DMS153 treated with DMSO at 0.1 percent for 48 hours (cell line): Measurements from ENCODE around the gene DNAJC15.
"Not testable (repeated sequence)": the region's sequence is repeated elsewhere in the genome, so short reads cannot be mapped to it uniquely, and the experiment has no call there.

ENCODE experiments used
- DNase-seq: peaks from one replicate; lab custom pipeline; 2025; ENCODE audit not compliant: unreplicated experiment; lab: John Stamatoyannopoulos, UW

Gene DNAJC15

DNA sequence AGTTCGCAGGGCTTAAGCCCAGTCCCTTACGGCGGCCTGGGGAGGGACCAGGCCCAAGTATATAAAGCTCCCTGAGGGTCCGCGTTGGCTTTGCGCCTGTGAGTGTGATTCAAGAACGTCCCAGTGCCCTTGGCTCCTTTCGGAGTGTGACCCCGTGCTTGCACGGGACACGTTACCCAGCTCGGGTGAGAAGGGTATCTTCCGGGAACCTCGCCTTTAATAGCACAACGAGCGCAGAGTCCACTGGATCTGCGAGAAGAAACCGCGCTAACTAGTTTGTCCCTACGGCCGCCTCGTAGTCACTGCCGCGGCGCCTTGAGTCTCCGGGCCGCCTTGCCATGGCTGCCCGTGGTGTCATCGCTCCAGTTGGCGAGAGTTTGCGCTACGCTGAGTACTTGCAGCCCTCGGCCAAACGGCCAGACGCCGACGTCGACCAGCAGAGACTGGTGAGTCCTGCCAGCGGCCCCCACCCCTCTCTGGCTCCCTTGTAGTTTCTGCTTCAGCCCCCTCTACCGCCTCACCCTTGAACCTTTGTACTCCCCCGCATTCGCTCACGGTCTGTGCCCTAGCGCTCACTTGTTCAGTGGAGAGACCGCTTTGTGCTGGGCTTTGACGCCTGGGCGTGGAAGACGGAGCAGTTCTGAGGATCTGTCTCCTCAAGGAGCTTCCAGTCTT, at the start of gene DNAJC15:
TSS of gene DNAJC15 (plus strand) at position 298 of the 675 bp plus-strand sequence. CDS start at position 339, 41 bp downstream.
- DNase-seq, result no peak

DNA sequence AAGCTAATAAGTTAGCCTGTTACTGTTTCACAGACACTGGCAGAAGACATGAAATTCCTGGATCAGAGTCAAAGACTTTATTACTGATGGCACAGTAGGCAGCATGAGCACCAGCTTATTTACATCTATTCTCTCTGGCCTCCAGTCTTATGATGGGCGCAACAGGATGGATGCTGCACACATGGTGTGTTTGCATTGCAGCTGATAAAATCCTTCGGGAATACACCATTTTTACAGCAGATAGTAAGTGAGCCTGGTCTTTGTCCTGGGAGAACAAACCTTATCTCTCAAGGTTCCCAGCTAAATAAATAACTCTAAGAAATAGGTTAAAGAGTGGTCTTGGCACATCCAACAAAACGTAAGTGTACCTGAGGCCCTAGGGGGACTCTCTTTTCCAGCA, 47.3 kb upstream of the DNAJC15 start:
- DNase-seq, result no peak

DNA sequence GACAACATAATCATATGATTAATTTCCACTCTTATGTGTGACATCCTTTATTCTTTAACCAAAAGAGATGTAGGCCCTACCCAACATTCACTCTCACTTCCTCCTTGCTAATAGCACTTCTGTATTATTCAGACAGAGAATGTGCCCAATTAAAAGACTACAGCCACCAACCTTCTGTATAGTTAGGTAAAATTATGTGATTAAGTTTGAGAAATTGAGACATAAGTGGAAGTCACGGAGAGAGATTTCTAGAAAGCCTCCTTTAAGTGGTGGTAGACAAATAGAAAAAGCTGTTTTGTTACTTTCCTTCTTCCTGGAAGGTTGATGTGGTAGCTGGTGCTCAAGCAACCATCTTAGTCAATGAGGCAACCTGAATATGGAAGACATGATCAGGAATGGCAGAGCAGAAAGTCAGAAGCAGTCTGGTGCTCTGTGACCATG, 46.1 kb upstream of the DNAJC15 start:
- DNase-seq, result no peak

DNA sequence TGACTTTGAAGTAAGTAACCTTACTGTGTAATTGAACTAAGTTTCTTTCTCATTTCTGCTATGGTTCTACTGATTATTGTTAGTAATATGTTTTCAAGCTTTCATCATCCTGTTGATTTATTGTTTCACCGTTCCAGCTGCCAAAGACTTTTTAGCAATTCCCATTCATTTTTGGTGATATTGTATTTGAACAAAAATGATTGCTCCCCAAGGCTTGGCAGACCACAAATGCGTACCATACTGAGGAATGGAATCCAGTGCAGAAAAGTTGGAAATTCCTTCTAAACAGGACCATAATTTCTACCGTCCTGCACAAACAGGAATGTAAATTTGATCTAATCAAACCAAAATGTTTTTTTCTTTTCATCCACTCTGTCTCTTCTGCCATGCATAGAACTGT, 42.1 kb upstream of the DNAJC15 start:
- no peak for DNase-seq

DNA sequence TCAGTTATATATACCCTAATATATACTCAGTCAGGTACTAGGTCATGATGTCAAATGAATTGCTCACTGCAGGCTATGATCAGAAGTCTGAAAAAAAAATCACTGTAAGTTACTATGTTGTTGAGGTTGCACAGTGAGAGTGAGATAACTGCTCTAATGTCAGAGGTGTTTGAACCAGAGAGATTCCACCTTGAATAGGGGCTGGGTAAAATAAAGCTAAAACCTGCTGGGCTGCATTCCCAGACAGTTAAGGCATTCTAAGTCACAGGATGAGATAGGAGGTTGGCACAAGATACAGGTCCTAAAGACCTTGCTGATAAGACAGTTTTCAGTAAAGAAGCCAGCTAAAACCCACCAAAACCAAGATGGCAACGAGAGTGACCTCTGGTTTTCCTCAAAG, 41.5 kb upstream of the DNAJC15 start:
- no peak for DNase-seq

DNA sequence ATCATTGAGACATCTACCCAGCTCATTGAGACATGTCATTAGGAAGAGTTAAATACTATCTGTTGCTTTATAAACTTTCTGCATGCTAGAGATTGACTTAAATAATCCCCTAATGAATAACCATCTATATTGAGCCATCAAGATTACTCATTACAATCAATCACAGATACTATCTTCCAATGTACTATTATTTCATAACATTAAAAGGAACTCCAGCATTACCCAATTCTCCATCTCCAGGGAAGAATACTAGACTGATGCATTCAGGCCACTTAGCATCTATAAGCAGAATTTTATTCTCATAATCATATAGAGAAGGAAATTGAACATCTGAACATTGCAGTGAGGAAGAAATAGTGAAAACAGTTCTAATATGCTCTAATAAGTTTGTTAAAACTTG, 39.4 kb upstream of the DNAJC15 start:
- DNase-seq, result no peak

DNA sequence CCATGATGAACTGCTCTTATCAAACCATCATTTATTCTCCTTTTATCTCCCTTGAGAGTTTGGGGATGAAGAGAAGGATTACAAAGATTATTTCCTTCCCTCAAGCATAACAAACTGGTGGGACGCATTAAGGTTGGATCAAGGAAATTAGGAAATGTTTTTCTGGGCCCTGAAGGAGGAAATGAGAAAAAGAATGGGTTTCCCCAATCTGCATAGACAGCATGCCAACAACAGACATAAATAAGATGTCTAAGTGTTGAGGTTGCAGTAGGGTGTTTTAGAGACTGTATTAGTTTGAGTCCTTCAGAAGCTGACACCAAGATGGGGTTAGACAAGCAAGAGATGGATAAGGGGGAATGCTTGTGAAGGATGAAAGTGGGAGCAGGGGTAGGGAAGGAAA, 38.7 kb upstream of the DNAJC15 start:
- no peak for DNase-seq

DNA sequence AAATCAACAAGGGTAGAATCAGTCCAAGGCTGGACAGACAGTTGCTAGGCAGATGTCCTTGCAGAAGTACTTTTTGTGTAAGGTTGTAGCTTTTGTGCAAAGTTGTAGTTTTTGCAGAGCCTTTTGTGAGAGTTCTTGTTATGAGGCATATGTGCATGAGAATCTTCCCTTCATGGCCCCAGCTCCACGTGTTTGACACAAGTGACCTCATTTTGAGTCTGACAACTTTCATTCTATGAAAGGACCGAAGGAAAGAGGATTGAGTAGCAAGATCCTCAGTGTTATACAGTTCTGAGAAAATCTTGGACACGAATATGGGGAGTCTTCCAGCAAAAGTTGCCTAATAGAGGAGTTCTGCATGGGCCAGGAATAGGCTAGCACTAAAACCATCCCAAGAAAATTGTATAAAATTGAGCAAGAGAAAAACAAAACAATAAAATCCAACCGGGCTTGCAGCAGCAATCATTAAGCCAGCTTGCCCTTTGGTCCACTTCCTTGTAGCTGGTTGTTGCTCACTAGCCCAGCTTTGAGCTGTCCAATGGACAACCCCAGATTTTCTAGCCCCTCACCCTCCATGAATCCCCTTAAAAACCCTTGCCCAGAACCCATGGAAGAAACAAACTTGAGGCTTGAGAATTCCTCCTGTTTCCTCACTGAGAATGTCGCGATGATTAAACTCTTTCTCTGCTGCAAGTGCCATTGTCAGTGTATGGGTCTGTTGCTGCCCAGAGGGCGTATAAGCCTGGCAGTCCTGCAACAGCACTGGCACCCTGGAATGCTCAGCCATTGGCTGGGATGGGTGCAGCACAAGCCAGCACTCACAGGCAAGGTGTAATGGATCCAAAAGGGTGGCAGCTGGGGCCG, 37.8 kb upstream of the DNAJC15 start:
- no peak for DNase-seq

DNA sequence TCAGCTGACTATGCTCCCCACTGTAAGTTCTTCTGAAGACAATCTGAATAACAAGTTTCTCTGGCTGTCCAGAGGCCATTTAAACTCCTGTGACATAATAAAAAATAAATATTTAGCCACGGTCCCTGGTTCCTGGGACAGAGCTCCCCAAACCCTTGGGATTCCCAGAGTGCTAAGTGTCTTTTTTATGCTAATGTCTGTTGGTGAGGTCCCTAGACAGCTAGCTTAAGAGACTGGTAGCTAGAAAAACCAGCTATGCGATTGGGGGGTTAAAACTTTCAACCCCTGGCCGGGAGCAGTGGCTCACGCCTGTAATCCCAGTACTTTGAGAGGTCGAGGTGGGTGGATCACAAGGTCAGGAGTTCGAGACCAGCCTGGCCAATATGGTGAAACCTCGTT, 37.2 kb upstream of the DNAJC15 start:
- DNase-seq, result no peak

DNA sequence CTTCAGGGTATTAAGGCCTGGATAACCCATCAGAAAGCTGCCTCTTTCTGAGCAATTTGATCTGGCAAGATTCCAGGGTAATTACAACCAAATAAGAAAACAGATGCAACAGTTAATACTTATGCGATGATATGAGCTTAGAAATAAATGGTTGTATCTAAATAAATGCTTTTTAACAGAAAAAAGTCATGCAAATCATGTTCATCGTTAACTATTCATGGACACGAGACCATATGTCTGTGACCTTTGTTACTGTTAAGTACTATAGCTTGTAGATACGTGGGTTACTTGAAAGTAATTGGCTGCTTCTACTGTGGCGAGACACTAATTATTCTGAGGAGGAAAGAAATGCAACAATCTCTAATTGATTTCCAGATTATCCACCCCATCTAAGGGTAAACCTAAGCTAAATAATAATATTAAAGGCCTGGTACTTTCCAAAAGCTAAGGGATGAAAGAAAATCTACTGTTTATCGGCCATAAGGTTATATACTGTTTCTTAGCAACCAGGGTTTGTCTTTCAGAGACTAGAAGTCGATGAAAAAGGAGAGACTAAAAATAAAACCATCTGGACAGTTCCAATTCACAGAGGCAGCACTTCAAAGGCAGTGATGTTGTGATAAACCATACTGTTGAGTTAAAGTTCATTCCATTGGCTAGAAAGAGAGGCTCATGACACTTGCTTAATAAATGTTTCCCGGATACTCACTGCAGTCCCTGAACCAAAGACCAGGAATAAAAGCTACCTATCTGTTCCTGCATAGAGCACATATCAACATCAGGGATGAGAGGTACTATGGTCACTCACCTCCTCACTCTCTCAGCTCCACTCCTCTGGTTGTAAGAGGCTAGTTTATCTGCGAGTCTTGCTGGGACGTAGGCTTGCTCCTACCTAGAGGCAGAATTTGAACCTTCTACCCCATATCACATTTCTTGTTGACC, 32.8 kb upstream of the DNAJC15 start:
- DNase-seq, result peak; percentile 66

DNA sequence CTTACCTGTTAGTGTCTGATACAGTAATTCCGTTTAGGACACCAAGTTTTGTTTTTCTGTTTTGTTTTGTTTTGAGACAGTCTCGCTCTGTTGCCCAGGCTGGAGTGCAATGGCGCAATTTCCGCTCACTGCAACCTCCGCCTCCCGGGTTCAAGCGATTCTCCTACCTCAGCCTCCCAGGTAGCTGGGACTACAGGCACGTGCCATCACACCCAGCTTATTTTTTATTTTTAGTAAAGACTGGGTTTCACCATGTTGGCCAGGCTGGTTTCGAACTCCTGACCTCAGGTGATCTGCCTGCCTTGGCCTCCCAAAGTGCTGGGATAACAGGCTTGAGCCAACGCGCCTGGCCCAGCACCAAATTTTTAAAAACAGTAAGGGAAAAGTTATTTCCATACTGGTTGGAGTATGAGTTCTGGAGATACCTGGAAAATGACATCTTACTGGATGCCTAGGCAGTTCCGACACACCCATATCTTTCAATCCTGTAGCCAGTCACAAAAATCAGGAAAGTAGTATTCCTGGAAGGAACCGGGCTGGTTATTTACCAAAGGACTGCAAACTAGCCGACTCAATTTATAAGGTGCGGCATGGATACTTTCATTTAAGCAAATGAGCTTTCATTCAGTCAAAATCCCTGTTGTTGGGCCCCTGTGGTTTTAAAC, 32.0 kb upstream of the DNAJC15 start:
- not testable (repeated sequence) for DNase-seq

DNA sequence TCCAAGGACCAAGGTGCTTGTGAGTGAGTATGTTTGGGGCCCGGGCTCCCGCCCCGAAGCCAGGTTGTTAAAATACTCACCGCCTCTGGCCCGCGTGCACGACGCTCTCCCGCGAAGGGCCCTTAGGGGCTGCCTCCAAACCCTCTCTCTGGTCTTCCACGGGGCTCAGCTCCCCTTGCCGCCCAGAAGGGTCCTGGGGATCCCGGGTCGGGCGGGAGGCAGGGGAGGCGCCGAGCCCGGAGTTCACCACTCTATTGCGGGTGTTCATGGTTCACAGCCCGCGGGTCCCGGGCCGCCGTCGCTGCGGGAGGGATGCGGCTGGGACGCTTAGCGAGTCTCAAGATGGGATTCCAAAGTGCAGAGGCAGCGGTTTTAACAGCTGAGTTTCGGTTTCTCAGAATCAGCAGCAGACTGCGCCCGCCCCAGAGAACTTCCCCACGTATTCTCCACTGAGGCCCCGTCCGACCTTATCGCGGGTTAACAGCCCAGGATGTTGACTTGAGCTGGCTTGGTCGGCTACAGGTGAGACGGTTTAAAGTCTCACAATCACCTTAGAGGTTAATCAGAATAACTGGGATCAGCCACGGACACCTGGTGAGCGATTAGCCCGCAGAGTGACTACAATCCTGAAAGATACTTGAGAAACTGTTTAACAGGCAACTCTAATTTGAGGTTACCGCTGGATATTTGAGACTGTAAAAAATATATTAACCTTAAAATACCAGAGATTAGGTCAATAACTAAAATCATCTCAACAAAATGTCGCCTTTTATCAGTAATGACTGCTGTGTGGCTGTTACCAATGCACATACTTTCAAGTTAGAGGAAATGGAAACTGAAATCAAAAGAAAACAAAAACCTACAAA, 31.3 kb upstream of the DNAJC15 start, which contains the start of gene EPSTI1:
TSS of gene EPSTI1 (minus strand) at position 344 of the 866 bp plus-strand sequence. CDS start at position 268, 76 bp downstream.
- DNase-seq, result no peak

DNA sequence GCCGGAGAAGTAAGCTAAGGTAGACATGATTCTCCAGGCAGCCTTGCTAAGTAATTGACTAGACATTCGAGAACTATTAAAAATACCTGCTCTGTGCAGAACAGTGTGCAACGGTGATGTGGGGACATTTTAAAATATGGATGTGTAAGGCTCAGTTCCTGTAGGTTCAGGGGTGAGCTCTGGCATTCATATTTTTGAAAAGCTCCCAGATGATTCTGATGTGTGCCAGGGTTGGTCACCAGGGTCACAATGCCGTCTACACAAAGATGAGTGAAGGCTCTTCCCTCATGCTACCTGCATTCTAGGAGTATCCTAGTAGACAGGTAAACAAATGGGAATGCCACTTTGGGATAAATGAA, 30.6 kb upstream of the DNAJC15 start:
- DNase-seq, result no peak

DNA sequence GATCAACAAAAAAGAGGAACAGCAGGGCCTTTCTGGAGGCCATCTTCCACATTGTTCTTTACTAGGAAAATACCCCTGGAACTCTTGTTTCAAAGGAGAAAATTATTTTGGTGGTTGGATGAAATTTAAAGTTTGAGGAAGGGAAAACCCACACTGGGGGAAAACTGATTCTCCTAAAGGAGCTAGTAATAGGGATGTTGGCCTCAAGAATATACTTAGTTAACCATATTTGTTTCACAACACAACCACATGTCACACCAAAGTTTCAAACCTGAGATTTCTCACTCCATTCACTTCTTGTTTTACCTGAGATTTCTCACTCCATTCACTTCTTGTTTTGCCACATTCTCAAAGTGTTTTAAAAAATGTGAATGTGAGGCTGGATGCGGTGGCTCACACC, 28.5 kb upstream of the DNAJC15 start:
- no peak for DNase-seq

DNA sequence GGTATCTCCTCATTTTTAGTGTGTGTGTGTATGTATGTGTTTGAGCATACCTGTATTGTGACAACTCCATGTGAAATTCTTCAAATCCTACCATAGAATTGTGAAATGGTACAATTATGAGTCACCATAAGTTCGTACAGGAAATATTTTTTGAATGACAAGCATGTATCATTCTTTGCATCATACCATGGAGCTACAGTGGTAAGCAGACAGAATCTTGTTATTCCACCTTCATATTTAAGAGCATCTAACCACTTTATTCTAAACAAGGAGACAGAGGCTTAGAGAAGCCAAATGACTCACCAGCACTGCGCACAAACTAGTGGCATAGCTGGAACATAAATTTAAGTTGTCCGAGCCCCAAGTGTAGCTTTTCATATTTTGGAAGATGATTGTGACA, 26.8 kb upstream of the DNAJC15 start:
- no peak for DNase-seq

DNA sequence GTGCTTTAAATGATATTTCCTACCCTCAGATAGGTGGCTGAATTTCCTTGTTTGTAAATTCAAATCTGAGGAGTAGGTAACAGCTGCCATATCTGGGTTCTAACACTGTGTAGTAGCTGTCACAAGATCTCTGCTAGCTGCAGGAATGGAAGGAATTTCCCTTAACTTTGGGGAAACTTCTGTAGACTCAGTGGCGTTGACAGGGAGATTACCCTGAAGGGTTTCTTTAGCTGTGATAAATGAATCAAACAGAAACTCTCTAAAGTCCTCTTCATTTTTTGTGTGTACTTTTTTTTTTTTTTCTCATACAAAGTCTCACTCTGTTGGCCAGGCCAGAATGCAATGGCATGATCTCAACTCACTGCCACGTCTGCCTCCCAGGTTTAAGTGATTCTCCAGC, 26.0 kb upstream of the DNAJC15 start:
- no peak for DNase-seq

DNA sequence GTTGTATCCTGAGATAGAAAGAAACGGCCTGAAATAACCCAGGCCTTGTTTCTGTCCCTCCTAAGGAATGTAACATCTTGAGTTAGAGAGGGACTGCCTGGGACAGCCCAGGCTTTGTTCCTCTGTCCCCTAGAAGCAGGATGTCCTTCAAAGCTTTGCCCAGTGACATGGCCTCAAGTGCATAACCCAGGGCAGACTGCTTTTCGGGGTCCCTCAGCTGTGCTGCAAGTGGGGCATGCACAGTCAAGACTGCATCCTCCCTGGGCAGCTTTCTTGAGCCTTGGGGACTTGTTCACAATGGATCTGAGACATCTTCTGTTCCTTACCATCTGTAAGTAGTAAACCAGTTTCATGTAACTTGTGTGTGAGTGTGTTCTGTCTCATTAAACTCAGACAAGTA, 23.9 kb upstream of the DNAJC15 start:
- DNase-seq, result no peak

DNA sequence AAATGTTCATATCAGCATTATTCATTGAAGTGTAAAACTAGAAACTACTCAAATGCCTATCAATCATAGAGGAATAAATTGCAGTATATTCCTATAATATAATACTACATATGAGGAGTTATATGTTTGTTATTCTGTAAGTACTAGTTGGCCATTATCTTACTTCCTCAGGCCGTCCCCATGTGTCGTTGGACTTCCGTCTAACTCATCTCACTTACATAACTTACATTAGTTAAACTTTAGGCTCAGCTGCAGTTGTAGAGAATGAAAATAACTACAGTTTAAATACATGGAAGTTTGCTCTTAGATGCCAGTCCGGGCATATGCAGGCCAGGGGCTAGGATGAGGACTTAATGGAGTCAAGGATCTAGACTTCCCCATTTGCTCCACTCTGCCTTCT, 22.7 kb upstream of the DNAJC15 start:
- DNase-seq, result no peak

DNA sequence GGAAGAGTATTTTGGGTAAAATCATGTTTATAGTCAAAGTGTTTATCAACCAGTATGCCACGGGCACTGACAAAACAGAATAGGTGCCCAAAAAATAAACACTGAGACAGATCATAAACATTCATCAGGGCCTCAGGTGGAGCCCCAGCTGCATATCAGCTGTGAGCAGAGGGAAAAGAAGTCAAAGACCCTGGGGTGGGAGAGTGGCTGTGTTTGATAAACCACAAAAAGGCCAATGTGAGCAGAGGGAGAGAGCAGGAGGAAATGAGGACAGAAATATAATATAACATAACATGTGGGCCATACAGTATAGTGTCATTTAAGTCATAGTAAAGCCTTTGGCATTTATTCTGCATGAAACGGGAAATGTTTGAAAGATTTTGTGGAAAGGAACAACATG, 21.4 kb upstream of the DNAJC15 start:
- no peak for DNase-seq

DNA sequence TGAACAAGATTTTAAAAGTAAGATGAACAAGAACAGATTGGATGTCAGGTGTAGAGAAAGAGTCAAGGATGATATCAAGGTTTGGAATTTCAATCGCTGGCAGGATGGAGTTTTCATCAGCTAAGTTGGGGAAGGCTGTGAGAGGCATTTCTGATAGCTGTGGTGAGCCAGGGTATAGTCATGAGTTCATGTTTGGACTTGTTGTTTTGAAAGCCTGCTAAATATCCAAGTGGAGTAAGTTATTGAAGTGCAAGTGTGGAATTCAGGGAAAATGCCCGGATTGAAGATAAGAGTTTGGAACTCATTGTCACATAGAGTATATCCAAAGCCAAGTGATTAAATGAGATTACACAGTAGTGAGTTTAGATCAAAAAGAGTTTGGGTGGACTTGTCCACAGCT, 20.4 kb upstream of the DNAJC15 start:
- no peak for DNase-seq
